Natural killer cell treated with Interleukin-12 subunit alpha and Interleukin-12 subunit beta and Interleukin-15 and Interleukin-18, amount 100 ng/mL, for 72 hours (primary cell): ENCODE results near the gene KRT35. TPM values are rescaled to one million over a fixed set of nuclear protein-coding genes. Genes with fewer than 3 reads are reported as not detected.

Experiments used
- ATAC-seq, 2 donors: fragments of 150-1000 bp; cut with Tn5 transposase in 1 of 2; sonication (Bioruptor Pico), chemical (Tn5 transposase) in 1 of 2; 2 replicates each; pipeline ENCODE4 v1.10.0; 2021
- DNase-seq: peaks from one replicate; pipeline ENCODE4 v3.0.0; 2022; ENCODE audit warnings: low spot score
- H3K27ac Mint-ChIP-seq, 2 donors: 1 replicate in 1 of 2; 2 replicates in 1 of 2; pipeline ENCODE4 v1.8.0; 2022; ENCODE audit warnings: mixed read lengths in 2 of 2, mild to moderate bottlenecking in 1 of 2, moderate library complexity in 1 of 2
- H3K27me3 Mint-ChIP-seq, 2 donors: 1 replicate in 1 of 2; 2 replicates in 1 of 2; pipeline ENCODE4 v1.8.0; 2022; ENCODE audit warnings: mixed read lengths in 2 of 2
- H3K36me3 Mint-ChIP-seq: one replicate; pipeline ENCODE4 v1.8.0; 2022; ENCODE audit warnings: mixed read lengths
- H3K4me1 Mint-ChIP-seq, 2 donors: 1 replicate in 1 of 2; 2 replicates in 1 of 2; pipeline ENCODE4 v1.8.0; 2022; ENCODE audit warnings: low read depth in 2 of 2, mixed read lengths in 2 of 2, mild to moderate bottlenecking in 1 of 2
- H3K4me3 Mint-ChIP-seq: one replicate; pipeline ENCODE4 v1.8.0; 2022; ENCODE audit warnings: mixed read lengths
- H3K9me3 Mint-ChIP-seq: 2 replicates; pipeline ENCODE4 v1.8.0; 2022; ENCODE audit warnings: mixed read lengths
- total RNA-seq, 2 donors: library from RNA; stranded (reverse); gene quantifications; one replicate each; pipeline ENCODE4 v1.2.3, GENCODE V29; 2022

The KRT35 gene
- total RNA-seq, result not detected

DNA sequence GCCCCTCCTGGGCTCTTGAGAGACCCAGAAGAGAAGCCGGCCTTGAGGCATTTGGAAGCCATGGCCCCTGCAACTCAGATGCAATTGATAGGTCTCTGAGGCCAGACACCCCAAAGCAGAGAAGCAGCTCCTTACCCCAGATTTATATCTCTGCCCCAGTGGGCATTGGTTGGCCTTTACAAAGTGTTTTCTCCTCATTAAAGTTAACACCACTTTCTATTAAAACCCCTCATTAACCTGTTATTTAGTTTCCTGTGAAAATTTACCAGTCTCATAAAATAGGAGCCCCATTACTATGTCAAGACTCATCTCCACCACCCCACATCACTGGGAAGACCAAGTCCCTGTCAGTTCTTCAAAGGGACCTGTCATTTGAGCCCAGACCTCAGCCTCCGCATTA is at the start of gene KRT35:
TSS of gene KRT35 (minus strand) at position 116 of the 400 bp plus-strand sequence. CDS start at position 62, 54 bp downstream.
- Mint-ChIP-seq H3K4me3 (no peak within 1 kb of the TSS), H3K4me1 (no peaks in the 10 kb centered on the region), H3K36me3 (no peaks in the 10 kb centered on the region), H3K27me3 (peaks cover 0 to 4% of the 10 kb centered on the region in 2 donors), H3K9me3 (no peaks in the 10 kb centered on the region), H3K27ac (no peak within 1 kb of the TSS)
- ATAC-seq (no peak), DNase-seq (no peak)

DNA sequence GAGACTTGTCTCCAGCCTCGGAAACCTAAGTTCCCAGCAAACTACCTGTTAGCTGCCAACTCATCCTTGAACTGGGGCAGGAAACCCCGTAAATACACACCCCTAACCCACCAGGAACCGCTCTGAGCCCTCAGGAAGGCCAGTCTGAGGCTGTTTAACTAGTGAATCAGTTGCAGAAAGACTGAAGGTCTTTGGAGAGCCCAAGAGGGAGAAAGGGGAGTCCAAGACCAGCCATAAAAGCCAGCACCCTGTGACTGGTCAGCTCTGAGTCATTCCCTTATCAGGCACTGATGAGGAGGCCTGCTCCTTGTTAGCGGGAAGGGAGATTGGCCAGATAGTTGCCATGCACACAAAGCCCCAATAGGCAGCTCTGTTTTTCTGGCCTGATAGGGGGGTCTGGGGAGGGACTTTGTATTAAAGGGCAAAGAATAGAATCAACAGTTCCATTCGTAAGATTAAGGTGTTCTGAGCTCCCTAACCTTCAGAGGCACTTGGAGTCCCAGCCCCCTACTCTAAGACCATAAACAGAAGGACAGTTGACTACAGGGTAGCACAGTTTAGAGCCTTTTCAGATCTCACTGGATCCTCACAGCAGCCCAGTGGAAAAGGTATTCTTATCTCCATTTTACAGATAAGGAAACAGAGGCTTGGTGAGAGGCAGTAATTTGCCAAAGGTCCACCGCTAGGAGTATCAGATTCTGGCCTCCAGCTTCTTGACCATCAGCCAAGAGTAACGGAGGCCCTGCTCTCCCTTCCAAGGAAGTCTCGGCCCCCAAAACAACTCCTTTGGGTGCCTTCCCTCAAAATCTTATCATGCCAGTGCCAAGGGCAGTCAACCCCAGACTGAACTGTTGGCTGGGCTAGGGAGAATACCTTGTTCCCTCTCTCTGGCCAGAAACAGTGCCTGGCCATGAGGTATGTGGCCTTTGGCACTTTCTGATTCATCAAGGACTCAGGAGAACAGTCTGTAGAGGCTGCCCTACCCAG is 49.4 kb upstream of the KRT35 start:
- H3K27ac Mint-ChIP-seq, result no peak overlapping the region
- no peak overlapping the region for H3K4me3 Mint-ChIP-seq
- H3K9me3 Mint-ChIP-seq, result no peaks in the 10 kb centered on the region
- H3K36me3 Mint-ChIP-seq, result no peaks in the 10 kb centered on the region
- ATAC-seq (no peak), DNase-seq (no peak)
- H3K4me1 Mint-ChIP-seq, result peaks cover 0 to 3% of the 10 kb centered on the region in 2 donors
- peaks cover 33 to 45% of the 10 kb centered on the region in 2 donors for H3K27me3 Mint-ChIP-seq

- Mint-ChIP-seq H3K27me3 (peaks cover 33 to 45% of the 10 kb centered on the region in 2 donors), H3K9me3 (no peaks in the 10 kb centered on the region), H3K27ac (no peak overlapping the region), H3K36me3 (no peaks in the 10 kb centered on the region), H3K4me1 (peaks cover 0 to 3% of the 10 kb centered on the region in 2 donors), H3K4me3 (no peak overlapping the region)
- no peak for ATAC-seq
- no peak for DNase-seq
Measured at GRCh38 chr17:41529491-41529915, 48.6 kb upstream of the KRT35 start.

DNA sequence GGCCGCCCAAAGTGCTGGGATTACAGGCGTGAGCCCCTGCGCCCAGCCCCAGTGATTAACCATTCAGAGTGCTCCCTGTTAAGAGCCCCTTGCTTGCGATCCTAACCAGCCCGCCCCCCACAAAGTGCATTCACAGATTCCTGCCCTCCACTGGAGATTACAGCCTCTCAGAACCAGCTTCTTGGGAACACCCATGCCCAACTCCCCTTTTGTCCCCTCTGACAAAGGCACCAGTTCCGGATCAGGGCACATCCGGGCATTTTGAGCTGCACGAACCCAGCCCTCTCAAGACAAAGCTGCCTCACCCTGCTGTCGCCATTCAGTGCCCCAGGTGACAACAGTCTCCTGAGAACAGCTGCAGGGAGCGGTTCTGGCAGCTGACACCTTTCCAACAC is 48.0 kb upstream of the KRT35 start:
- DNase-seq (no peak), ATAC-seq (no peak)
- Mint-ChIP-seq H3K36me3 (no peaks in the 10 kb centered on the region), H3K9me3 (no peaks in the 10 kb centered on the region), H3K27ac (no peak overlapping the region), H3K4me1 (peaks cover 0 to 3% of the 10 kb centered on the region in 2 donors), H3K27me3 (peaks cover 33 to 45% of the 10 kb centered on the region in 2 donors), H3K4me3 (no peak overlapping the region)

GRCh38 chr17:41527063-41528023 is 46.4 kb upstream of the KRT35 start:
- Mint-ChIP-seq H3K4me1 (peaks cover 0 to 3% of the 10 kb centered on the region in 2 donors), H3K27ac (no peak overlapping the region), H3K27me3 (peaks cover 21 to 31% of the 10 kb centered on the region in 2 donors)

GRCh38 chr17:41524261-41524660 is 43.3 kb upstream of the KRT35 start:
- Mint-ChIP-seq H3K4me3 (no peak overlapping the region), H3K27ac (no peak overlapping the region), H3K9me3 (no peaks in the 10 kb centered on the region), H3K36me3 (no peaks in the 10 kb centered on the region), H3K4me1 (peaks cover 0 to 3% of the 10 kb centered on the region in 2 donors), H3K27me3 (peaks cover 10 to 17% of the 10 kb centered on the region in 2 donors)
- ATAC-seq, result no peak
- DNase-seq, result no peak

More at GRCh38 chr17:41527063-41528023, 46.4 kb upstream of the KRT35 start:
- Mint-ChIP-seq H3K36me3 (no peaks in the 10 kb centered on the region), H3K9me3 (no peaks in the 10 kb centered on the region), H3K4me3 (no peak overlapping the region)
- ATAC-seq (no peak), DNase-seq (no peak)

GRCh38 chr17:41523787-41524186 is 42.8 kb upstream of the KRT35 start:
- Mint-ChIP-seq H3K36me3 (no peaks in the 10 kb centered on the region), H3K9me3 (no peaks in the 10 kb centered on the region), H3K4me1 (peaks cover 0 to 3% of the 10 kb centered on the region in 2 donors), H3K27me3 (peaks cover 5 to 14% of the 10 kb centered on the region in 2 donors), H3K27ac (no peak overlapping the region), H3K4me3 (no peak overlapping the region)
- DNase-seq, result no peak
- ATAC-seq, result no peak

GRCh38 chr17:41523225-41523593 is 42.3 kb upstream of the KRT35 start:
- Mint-ChIP-seq H3K9me3 (no peaks in the 10 kb centered on the region), H3K4me3 (no peak overlapping the region), H3K27me3 (peaks cover 0 to 11% of the 10 kb centered on the region in 2 donors), H3K36me3 (no peaks in the 10 kb centered on the region), H3K4me1 (no peaks in the 10 kb centered on the region), H3K27ac (no peak overlapping the region)
- DNase-seq, result no peak
- ATAC-seq, result no peak

GRCh38 chr17:41522301-41523224 is 41.6 kb upstream of the KRT35 start:
- Mint-ChIP-seq H3K36me3 (no peaks in the 10 kb centered on the region), H3K27me3 (peaks cover 0 to 11% of the 10 kb centered on the region in 2 donors), H3K27ac (no peak overlapping the region), H3K4me1 (no peaks in the 10 kb centered on the region), H3K4me3 (no peak overlapping the region), H3K9me3 (no peaks in the 10 kb centered on the region)
- DNase-seq (no peak), ATAC-seq (no peak)

DNA sequence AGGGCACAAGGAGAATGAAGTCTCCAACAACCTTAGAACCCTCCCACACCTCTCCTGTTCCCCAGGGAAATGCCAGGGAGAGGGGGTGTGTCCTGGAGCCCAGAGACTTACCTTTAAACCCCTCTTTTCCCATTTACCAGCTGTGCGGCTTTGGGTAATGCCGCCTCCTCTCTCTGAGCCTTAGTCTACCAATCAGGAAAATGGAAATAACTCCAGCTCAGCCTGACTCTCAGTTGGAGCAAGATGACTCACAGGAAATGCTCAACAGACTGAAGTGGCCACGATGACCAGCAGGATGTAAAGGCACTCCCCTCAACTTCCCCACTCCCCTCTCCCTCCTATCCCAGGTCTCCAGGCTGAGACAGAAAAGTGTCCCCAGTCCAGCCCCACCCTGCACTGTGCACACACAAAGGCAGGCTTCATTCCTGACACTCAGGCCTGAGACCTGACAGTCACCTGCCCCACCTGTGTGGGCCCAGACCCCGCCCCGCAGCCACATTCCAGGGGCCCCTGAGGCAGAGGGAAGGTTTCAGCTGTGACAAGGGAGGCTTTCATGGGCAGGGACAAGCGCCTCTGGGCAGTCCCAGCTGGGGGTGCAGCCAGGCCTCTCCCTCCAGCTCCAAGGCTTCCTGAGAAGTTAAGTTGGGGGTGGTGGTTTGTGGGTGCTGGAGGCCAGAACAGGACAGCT is 40.8 kb upstream of the KRT35 start:
- ATAC-seq (no peak), DNase-seq (no peak)
- H3K9me3 Mint-ChIP-seq, result no peaks in the 10 kb centered on the region
- no peak overlapping the region for H3K4me3 Mint-ChIP-seq
- H3K27ac Mint-ChIP-seq, result no peak overlapping the region
- H3K27me3 Mint-ChIP-seq, result peaks cover 0 to 3% of the 10 kb centered on the region in 2 donors
- H3K4me1 Mint-ChIP-seq, result no peaks in the 10 kb centered on the region
- H3K36me3 Mint-ChIP-seq, result no peaks in the 10 kb centered on the region

DNA sequence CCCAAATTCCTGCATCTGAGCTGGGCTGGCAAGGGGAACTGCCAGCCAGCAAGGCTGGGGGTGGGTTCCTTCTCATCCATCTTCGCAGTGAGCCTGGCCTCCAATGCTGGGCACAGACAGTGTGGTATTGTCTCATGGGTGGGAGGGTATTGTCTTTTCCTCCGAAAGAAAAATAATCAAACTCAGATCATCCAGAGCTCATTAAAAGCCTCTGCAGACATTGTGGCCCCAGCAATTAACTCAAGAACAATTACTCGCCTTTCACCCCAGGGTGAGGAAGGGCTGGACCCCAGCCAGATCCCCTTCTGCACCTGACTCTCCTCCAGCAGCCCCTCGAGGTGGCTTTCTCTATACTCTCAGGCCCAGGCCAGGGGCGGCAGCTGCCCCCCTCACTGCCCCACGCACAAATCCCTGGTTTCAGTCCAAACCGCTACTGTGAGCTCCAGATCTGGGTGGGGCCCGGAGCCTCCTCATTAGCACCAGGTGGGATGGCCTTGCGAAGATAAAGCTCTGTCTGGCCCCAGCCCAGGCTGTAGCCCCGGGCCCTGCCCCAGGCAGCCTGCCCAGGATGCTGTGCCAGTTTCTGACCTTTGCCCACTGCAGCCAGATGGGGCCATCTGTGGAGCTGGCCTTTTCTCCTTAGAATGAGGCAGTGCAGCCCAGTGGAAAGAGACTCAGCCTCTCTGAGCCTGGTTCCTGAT is 40.0 kb upstream of the KRT35 start:
- Mint-ChIP-seq H3K27me3 (peaks cover 0 to 6% of the 10 kb centered on the region in 2 donors), H3K9me3 (no peaks in the 10 kb centered on the region), H3K27ac (no peak overlapping the region), H3K4me1 (no peaks in the 10 kb centered on the region), H3K4me3 (no peak overlapping the region), H3K36me3 (no peaks in the 10 kb centered on the region)
- no peak for ATAC-seq
- DNase-seq, result no peak
